ENCODE measurements around the gene VPS37C. TPM values are rescaled to one million over a fixed set of nuclear protein-coding genes. Genes with fewer than 3 reads are reported as not detected.

VPS37C gene
- total RNA-seq, 1 experiment from 2014 or later: 24.0 TPM

DNA sequence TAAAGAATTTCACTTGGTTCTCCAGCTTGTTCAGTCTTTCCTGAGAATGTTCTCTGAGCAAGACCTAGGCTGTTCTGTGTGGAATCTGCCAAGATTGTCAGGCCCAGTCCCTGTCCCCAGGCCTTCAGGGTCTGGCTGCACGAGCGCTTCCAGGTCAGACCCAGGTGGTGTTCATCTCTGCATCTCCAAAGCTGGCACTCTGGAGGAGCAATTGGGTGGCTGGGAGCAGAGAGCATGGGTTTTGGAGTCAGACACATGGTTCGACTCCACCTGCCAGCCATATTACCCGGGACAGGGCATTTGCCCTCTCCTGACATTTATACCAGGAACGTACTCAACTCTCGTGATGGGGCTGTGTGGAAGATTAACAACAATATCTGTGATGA is 50.2 kb downstream of the VPS37C start:
- in situ Hi-C loops (cut with HindIII; ENCODE audit: low pct_unique_long_range_greater_than_20kb, low sequenced_read_pairs) (no loop called here), intact Hi-C loops (cut with micrococcal nuclease; ENCODE audit: unreplicated experiment) (no loop called here)
- ChIA-PET CTCF (interaction anchor here (1.0 kb wide), 1 partner anchor 149 kb away, joined by 3 read pairs; no protein-coding TSS in a partner anchor), POLR2A (no interaction called here)
- no peaks in the 10 kb centered on the region for H3K9me3 ChIP-seq (ENCODE audit: control insufficient read depth, insufficient read depth, low read depth, low read length)
- H3K4me1 ChIP-seq (ENCODE audit: control insufficient read depth, insufficient read depth, low read length): no peaks in the 10 kb centered on the region
- ATAC-seq: no peak
- no TSS peak for BruUV-seq (replicated peaks)
- no peaks in the 10 kb centered on the region for H3K36me3 ChIP-seq (ENCODE audit: control insufficient read depth, insufficient read depth, low read length)
- DNase-seq (ENCODE audit: low read depth, low spot score): no peak
- H3K27me3 ChIP-seq (ENCODE audit: control insufficient read depth, insufficient read depth, low read length): no peaks in the 10 kb centered on the region
- TF ChIP-seq, protein P1, sequence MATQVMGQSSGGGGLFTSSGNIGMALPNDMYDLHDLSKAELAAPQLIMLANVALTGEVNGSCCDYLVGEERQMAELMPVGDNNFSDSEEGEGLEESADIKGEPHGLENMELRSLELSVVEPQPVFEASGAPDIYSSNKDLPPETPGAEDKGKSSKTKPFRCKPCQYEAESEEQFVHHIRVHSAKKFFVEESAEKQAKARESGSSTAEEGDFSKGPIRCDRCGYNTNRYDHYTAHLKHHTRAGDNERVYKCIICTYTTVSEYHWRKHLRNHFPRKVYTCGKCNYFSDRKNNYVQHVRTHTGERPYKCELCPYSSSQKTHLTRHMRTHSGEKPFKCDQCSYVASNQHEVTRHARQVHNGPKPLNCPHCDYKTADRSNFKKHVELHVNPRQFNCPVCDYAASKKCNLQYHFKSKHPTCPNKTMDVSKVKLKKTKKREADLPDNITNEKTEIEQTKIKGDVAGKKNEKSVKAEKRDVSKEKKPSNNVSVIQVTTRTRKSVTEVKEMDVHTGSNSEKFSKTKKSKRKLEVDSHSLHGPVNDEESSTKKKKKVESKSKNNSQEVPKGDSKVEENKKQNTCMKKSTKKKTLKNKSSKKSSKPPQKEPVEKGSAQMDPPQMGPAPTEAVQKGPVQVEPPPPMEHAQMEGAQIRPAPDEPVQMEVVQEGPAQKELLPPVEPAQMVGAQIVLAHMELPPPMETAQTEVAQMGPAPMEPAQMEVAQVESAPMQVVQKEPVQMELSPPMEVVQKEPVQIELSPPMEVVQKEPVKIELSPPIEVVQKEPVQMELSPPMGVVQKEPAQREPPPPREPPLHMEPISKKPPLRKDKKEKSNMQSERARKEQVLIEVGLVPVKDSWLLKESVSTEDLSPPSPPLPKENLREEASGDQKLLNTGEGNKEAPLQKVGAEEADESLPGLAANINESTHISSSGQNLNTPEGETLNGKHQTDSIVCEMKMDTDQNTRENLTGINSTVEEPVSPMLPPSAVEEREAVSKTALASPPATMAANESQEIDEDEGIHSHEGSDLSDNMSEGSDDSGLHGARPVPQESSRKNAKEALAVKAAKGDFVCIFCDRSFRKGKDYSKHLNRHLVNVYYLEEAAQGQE (IDR thresholded peaks at IDR 0.05; ENCODE audit: insufficient read depth in 1 of 2, low read depth in 2 of 2, low read length in 1 of 2): no peak
- TF ChIP-seq TCF7L2 (IDR thresholded peaks at IDR 0.05; ENCODE audit: low read depth, low read length) (no peak), POLR2AphosphoS5 (IDR thresholded peaks at IDR 0.05; ENCODE audit: low read depth, low read length) (no peak), SIN3A (IDR thresholded peaks at IDR 0.05; ENCODE audit: borderline replicate concordance, insufficient read depth, low read depth, low read length) (no peak)
- TF ChIP-seq, protein P2, sequence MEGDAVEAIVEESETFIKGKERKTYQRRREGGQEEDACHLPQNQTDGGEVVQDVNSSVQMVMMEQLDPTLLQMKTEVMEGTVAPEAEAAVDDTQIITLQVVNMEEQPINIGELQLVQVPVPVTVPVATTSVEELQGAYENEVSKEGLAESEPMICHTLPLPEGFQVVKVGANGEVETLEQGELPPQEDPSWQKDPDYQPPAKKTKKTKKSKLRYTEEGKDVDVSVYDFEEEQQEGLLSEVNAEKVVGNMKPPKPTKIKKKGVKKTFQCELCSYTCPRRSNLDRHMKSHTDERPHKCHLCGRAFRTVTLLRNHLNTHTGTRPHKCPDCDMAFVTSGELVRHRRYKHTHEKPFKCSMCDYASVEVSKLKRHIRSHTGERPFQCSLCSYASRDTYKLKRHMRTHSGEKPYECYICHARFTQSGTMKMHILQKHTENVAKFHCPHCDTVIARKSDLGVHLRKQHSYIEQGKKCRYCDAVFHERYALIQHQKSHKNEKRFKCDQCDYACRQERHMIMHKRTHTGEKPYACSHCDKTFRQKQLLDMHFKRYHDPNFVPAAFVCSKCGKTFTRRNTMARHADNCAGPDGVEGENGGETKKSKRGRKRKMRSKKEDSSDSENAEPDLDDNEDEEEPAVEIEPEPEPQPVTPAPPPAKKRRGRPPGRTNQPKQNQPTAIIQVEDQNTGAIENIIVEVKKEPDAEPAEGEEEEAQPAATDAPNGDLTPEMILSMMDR (IDR thresholded peaks at IDR 0.05): no peak
- no peak overlapping the region for H3K4me3 ChIP-seq (ENCODE audit: low read depth in 2 of 2, low read length in 2 of 2)
- no peak overlapping the region for H3K27ac ChIP-seq (ENCODE audit: low read length)

DNA sequence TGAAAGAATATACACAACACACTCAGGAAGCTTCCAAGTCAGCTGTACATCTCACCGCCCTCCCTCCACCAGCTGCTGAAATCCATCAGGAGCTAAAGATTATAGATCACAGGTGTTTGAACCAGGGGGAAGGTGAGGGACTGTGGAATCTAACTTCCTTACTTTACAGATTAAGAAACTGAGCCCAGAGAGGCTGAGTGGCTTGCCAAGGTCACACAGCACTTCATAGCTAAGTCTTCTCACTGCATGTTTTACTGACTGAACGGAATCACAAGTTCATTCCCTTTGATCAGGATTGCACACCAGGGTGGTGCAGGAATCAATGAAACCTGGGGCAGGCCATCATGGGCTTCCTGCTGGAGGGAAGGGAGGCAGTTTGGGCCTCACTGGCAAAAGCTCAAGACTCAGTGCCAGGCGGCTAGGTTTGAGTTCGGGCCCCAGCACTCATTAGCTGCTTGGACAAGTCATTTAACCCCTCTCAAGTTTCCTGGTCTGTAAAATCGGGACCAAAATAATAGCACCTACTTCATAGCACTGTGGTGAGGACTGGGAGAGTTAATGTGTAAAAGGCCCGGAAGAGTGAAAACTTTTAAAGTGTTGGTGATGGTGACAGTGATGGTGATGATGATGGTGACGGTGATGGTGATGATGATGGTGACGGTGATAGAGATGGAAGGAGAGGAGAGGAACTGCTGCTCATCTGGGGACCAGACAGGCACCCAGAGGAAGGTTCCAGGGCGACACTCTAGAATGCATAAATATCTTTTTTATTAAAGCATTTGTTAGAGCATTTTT is 50.8 kb downstream of the VPS37C start:
- no peak for ATAC-seq
- Histone ChIP-seq H3K9me3 (ENCODE audit: control insufficient read depth, insufficient read depth, low read depth, low read length) (no peaks in the 10 kb centered on the region), H3K4me3 (ENCODE audit: low read depth in 2 of 2, low read length in 2 of 2) (no peak overlapping the region), H3K36me3 (ENCODE audit: control insufficient read depth, insufficient read depth, low read length) (no peaks in the 10 kb centered on the region), H3K4me1 (ENCODE audit: control insufficient read depth, insufficient read depth, low read length) (no peaks in the 10 kb centered on the region), H3K27ac (ENCODE audit: low read length) (no peak overlapping the region), H3K27me3 (ENCODE audit: control insufficient read depth, insufficient read depth, low read length) (no peaks in the 10 kb centered on the region)
- no peak for DNase-seq (ENCODE audit: low read depth, low spot score)
- POLR2A ChIA-PET: no interaction called here
- no TSS peak for BruUV-seq (replicated peaks)
- intact Hi-C loops (cut with micrococcal nuclease; ENCODE audit: unreplicated experiment) (no loop called here), in situ Hi-C loops (cut with HindIII; ENCODE audit: low pct_unique_long_range_greater_than_20kb, low sequenced_read_pairs) (no loop called here)
- TF ChIP-seq, protein P1 (IDR thresholded peaks at IDR 0.05; ENCODE audit: insufficient read depth in 1 of 2, low read depth in 2 of 2, low read length in 1 of 2): no peak
- TF ChIP-seq SIN3A (IDR thresholded peaks at IDR 0.05; ENCODE audit: borderline replicate concordance, insufficient read depth, low read depth, low read length) (no peak), TCF7L2 (IDR thresholded peaks at IDR 0.05; ENCODE audit: low read depth, low read length) (no peak)
- CTCF ChIA-PET: interaction anchor here (1.0 kb wide), 1 partner anchor 150 kb away, joined by 3 read pairs; no protein-coding TSS in a partner anchor
